Activated T-cell treated with anti-CD3 and anti-CD28 coated beads for 4 hours (primary cell): ENCODE results near the gene DCHS2.

ENCODE experiments used
- DNase-seq: peaks from one replicate; pipeline ENCODE4 v3.0.0-alpha.2; 2020

DCHS2 gene

DNA sequence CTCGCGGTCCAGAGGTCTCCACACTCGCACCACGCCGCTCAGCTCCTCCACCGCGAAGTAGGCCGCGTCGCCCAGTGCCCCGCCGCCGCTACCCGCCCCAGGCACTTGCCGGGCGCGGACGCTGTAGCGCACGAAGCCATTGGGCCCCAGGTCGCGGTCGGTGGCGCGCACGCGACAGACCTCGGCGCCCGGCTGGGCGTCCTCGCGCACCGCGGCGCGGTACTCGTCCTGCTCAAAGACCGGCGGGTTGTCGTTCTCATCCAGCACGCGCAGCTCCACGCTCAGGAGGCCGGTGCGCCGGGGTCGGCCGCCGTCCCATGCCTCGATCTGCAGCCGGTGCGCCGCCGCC, 1.4 kb downstream of the DCHS2 start:
- no peak for DNase-seq

- DNase-seq, result no peak
These were observed 1.9 kb downstream of the DCHS2 start for GRCh38 chr4:154489558-154490233.

GRCh38 chr4:154487145-154487544, 4.5 kb downstream of the DCHS2 start:
- no peak for DNase-seq

DNA sequence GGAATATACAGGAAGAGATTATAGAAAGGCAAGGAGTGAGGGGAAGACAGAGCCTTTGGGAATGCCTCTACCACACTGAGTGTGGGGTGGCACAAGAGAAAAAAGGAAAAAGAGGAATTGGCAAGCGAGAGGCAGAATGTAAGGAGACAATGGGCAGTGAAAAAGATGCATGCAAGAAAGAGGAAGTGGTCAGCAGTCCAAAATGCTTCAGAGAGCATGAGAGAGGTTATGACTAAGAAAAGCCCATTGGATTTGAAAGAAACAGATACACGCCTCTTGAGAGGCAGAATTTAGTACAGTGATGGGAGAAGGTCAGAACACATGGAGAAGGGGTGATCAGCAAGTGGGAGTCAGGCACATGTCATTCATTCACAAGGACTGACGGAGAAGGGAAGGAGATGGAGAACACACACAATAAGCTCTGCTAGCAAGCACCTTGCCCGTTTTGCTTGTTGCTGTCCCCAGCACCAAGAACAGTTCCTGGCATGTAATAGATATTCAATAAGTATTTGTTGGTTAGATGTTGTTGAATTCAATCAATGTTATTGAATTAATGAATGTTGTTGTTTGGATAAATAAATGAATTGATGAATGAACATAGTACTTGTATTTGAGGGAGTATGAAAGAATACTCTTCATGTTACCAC, 6.3 kb downstream of the DCHS2 start:
- DNase-seq, result no peak

DNA sequence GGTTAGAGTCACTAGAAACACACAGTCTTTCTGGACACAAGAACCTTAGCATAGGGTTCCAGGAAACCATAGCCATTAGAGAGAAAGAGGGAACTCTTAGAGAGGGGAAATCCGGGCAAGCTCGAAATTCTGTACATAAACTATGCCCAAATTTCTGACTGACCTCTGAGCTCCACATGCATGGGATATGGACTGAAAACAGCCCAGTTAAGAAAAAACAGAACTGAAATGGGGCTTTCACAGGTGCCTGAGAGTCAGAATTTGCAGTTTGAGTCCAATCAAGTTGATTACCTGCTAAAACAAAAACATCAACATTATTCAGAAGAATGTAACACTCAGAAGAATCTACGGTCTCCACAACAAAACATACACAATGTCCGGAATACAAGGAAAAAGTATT, 13.1 kb downstream of the DCHS2 start:
- DNase-seq, result no peak

DNA sequence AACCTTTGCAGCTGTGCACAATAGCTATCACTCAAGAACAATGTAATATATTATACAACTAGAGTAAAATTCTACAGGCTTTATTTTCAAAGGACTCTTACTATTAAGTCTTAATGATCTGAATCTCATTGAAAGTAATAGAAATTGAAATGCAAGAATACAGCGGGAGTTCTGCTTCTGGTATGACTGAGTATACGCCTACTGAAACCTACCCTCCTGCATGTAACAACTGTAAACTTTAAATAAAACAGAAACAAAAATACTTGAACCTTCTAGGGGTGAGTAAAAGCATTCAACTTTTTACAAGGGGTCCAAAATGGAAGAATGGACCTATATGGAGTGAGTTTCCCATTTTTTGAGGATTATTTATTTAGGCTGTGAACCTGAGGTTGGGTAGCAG, 13.5 kb downstream of the DCHS2 start:
- DNase-seq, result no peak

GRCh38 chr4:154476232-154476631, 15.4 kb downstream of the DCHS2 start:
- no peak for DNase-seq

DNA sequence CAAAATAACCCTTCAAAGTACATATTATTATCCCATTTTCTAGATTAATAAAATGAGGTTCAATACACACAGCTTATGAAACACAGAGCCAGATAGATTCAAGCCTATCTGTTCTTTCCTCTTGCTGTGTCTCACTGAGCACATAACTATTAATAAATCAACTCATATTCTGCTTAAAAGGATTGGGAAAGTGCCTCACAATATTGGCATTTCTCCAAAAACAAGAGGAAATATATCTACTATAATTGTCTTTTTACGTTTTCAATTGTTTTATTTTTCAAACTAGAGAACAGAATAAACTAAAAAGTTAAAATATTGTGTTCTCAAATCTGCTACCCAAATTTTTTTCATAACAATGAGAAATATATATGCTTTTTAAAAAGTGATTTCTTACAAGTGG, 15.8 kb downstream of the DCHS2 start:
- DNase-seq, result no peak

GRCh38 chr4:154473497-154473896, 18.1 kb downstream of the DCHS2 start:
- no peak for DNase-seq

GRCh38 chr4:154472858-154473257, 18.7 kb downstream of the DCHS2 start:
- no peak for DNase-seq

- DNase-seq, result no peak
These were observed 19.9 kb downstream of the DCHS2 start for GRCh38 chr4:154471526-154472331.

GRCh38 chr4:154471032-154471431, 20.6 kb downstream of the DCHS2 start:
- no peak for DNase-seq

- DNase-seq, result no peak
These were observed 23.7 kb downstream of the DCHS2 start for GRCh38 chr4:154467886-154468285.

- no peak for DNase-seq
These were observed 25.3 kb downstream of the DCHS2 start for GRCh38 chr4:154466336-154466735.

DNA sequence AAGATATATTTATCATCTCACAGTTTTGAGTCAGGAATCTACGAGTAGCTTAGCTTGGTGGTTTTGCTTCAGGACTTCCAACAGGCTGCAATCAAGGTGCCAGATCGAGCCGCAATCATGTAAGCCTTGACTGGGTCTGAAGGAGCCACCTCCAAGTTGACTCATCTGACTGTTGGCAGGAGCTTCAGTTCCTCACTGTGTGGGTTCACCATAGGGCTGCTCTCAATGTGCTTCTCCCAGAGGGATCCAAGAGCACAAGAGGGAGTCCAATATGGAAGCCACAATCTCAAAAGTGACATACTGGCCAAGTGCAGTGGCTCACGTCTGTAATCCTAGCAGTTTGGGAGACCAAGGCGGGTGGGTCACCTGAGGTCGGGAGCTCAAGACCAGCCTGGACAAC, 26.5 kb downstream of the DCHS2 start:
- no peak for DNase-seq

- DNase-seq, result no peak
These were observed 26.9 kb downstream of the DCHS2 start for GRCh38 chr4:154464654-154465053.

DNA sequence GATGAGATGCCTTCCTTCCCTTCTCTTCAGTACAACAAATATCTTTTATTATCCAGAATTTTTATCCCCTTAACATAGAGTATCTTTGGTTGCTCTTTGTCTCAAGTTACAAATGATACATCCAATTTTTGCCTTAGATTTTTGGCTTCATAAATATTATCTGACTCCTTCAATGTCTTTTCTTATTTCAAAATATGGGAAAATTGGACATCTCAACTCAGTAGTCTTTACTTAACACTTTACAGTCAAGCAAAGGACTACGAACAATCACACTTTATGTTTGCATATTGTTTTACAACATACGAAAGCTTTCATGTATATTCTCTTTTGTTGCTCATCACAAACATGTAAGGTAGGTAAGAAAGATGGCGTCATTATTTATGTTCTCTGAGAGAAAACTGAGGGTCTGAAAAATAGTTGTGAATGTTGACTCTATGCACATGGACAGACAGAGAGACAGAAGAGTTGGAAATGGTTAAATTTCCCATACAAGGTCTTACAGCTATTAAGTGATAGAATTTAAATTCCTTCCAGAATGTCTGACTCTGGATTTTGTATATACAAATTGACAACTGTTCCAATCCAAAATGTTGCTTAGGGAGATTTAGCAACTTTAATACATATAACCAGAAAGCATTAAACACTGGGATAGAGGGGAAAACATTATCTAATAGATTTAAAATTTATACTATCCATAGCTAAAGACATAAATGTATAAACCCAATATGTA, 29.4 kb downstream of the DCHS2 start:
- DNase-seq, result no peak

DNA sequence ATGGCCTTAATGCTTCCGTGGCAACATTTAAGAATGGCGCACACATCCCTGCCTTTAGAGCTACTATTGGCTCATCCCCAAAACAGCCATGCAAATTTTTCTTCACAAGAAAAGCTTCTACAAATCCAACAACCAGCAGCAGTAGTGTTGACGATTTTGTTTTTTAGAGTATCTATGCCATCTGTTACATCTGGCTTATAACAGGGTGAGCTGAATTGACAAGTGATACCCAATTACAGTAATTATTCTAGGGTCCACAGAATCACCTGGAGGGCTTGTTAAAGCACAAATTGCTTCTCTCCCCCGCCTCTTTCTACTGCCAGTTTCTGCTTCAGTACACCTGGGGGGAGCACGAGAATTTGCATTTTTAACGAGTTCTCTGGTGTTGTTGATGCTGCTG, 34.1 kb downstream of the DCHS2 start:
- no peak for DNase-seq

- DNase-seq, result no peak
These were observed 34.7 kb downstream of the DCHS2 start for GRCh38 chr4:154456889-154457288.

DNA sequence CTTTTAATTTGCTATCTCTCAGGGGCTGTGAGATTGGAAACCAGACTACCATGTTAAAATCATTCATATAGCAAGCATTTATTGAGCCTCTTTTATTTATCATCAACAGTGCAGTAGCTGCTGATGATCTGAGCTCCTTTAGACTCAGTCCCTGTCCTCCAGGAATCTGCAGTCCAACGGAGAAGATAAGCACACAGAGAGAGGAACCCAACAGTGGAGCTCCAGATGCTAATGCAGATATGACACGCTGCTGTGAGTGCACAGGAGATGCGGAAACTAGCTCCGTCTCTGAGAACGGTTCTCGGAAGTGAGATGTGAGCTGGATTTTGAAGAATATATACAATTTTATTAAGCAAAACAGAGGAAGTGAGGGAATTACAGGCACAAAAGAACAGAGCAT, 35.4 kb downstream of the DCHS2 start:
- DNase-seq, result no peak

DNA sequence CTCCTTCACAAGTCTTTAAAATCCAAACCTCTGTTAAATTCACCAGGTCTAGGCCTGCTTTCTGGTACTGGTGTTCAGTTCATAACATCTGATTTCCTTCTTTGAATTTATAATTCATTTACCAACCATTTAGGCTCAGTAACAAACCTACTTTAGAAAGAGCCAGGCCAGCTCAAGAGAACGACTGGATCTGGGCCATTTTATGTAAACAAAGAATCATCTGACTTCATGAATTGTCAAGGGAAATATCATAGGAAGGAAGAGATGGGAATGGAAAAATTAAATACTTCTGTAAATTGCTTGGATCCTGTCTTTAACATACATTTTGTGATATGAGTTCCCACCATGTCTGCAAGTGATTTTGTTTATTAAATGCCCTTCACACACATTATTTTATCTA, 36.5 kb downstream of the DCHS2 start:
- no peak for DNase-seq

DNA sequence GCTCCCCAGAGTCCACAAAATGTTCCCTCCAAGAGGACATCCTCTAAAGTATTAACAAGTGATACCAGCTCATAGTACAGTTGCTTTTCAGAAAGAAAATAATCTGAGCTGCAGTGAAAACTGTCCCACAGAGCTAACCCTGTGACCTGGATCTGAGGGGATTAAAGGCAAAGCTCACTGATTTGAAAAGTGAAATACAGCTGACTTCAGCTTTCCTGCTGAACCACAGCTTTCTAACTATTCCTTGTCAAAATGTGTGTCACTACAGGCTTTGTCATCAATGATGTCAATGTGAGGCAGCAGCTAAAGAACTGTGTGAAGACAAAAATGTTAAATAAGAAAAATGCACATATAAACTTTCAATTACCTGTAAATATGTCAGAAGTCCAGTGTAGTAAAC, 36.9 kb downstream of the DCHS2 start:
- no peak for DNase-seq

DNA sequence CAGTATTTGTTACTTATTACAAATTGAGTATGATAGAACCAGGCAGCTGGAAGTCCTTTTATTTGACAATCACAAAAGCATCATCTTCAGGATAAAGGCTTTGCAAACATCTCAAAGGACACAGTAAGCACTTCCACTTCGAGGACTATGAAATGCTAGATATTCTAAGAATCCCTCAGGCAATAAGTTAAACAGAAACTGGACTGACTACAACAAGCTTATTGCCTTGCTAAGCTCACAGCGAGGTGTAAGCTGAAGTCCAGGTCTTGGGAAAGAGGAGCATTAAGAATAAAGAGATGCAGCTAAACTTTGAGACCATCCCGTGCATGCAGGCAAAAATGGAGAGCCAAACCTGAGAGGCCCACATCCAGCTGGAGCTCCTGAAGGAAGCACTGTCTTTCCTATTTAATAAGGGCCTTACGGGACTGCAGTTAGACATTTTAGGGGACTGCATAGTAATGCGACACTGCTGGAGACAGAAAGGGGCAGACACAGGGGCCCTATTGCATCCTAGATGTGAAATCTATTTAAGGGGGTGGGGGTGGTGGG, 38.7 kb downstream of the DCHS2 start:
- DNase-seq, result no peak
